ENCODE measurements around the gene ZC3H6. TPM values are rescaled to one million over a fixed set of nuclear protein-coding genes. Genes with fewer than 3 reads are reported as not detected.

The ZC3H6 gene
- total and polyA plus RNA-seq, 2 of the 13 experiments (the other 11 are each of a cell fraction or from before 2014, with no cell fraction given): 0.71 to 0.93 TPM

DNA sequence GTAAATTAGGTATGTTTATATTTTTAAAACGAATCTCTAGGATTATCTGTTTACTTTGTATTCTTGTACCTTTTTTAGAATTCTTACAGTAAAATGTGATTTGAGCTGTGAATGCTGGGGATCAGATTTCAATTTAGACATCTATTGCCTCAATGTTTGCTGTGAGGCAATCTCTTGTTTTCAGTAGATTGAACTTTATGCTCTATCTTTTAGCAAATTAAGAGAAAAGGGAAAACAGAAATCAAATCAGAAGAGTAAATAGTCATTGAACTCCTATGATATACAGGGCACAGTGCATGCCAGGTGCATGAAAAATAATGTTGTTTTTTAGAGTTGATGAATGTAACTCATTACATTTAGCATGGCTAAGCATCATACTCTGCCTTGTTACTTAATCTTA is 39.5 kb downstream of the ZC3H6 start (continued):
- TF ChIP-seq, protein P1, sequence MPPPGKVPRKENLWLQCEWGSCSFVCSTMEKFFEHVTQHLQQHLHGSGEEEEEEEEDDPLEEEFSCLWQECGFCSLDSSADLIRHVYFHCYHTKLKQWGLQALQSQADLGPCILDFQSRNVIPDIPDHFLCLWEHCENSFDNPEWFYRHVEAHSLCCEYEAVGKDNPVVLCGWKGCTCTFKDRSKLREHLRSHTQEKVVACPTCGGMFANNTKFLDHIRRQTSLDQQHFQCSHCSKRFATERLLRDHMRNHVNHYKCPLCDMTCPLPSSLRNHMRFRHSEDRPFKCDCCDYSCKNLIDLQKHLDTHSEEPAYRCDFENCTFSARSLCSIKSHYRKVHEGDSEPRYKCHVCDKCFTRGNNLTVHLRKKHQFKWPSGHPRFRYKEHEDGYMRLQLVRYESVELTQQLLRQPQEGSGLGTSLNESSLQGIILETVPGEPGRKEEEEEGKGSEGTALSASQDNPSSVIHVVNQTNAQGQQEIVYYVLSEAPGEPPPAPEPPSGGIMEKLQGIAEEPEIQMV (CRISPR knock-in tag; IDR thresholded peaks at IDR 0.05; ENCODE audit: low read depth): no peak
- TF ChIP-seq ZNF816 (CRISPR knock-in tag; IDR thresholded peaks at IDR 0.05; ENCODE audit: borderline replicate concordance) (no peak), ETV5 (CRISPR knock-in tag; IDR thresholded peaks at IDR 0.05; ENCODE audit: borderline replicate concordance) (no peak), MIER3 (CRISPR knock-in tag; IDR thresholded peaks at IDR 0.05; ENCODE audit: borderline replicate concordance) (peak; percentile 93; the same call in 1 of the 2 replicates), MAF1 (CRISPR knock-in tag; IDR thresholded peaks at IDR 0.05; ENCODE audit: borderline replicate concordance) (no peak), TCF7 (IDR thresholded peaks at IDR 0.05; ENCODE audit: low read depth) (peak; percentile 83), ZNF317 (CRISPR knock-in tag; IDR thresholded peaks at IDR 0.05) (peak; percentile 29; the same call in 1 of the 2 replicates), MAZ (IDR thresholded peaks at IDR 0.05; ENCODE audit: borderline replicate concordance, low read depth, low read length) (no peak), MAZ (CRISPR knock-in tag; IDR thresholded peaks at IDR 0.05; ENCODE audit: low read depth) (no peak), ZNF510 (CRISPR knock-in tag; IDR thresholded peaks at IDR 0.05; ENCODE audit: low read depth) (no peak; the same call in 1 of the 2 replicates), SMAD1 (CRISPR knock-in tag; IDR thresholded peaks at IDR 0.05; ENCODE audit: borderline replicate concordance, low read depth) (no peak), NCOR1 (IDR thresholded peaks at IDR 0.05; ENCODE audit: borderline replicate concordance, low read length) (peak; percentile 98), FOXO1 (CRISPR knock-in tag; IDR thresholded peaks at IDR 0.05) (peak; percentile 91), NKX3-1 (CRISPR knock-in tag; IDR thresholded peaks at IDR 0.05) (no peak), ZKSCAN8 (CRISPR knock-in tag; IDR thresholded peaks at IDR 0.05; ENCODE audit: borderline replicate concordance) (peak; percentile 43; the same call in 1 of the 2 replicates), THAP11 (CRISPR knock-in tag; IDR thresholded peaks at IDR 0.05) (peak; percentile 71), BORCS8-MEF2B (CRISPR knock-in tag; IDR thresholded peaks at IDR 0.05) (no peak), CENPX (CRISPR knock-in tag; IDR thresholded peaks at IDR 0.05) (no peak), GZF1 (CRISPR knock-in tag; IDR thresholded peaks at IDR 0.05) (no peak)
- TF ChIP-seq, protein P2, sequence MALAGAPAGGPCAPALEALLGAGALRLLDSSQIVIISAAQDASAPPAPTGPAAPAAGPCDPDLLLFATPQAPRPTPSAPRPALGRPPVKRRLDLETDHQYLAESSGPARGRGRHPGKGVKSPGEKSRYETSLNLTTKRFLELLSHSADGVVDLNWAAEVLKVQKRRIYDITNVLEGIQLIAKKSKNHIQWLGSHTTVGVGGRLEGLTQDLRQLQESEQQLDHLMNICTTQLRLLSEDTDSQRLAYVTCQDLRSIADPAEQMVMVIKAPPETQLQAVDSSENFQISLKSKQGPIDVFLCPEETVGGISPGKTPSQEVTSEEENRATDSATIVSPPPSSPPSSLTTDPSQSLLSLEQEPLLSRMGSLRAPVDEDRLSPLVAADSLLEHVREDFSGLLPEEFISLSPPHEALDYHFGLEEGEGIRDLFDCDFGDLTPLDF (CRISPR knock-in tag; IDR thresholded peaks at IDR 0.05): no peak
- TF ChIP-seq, protein P3, sequence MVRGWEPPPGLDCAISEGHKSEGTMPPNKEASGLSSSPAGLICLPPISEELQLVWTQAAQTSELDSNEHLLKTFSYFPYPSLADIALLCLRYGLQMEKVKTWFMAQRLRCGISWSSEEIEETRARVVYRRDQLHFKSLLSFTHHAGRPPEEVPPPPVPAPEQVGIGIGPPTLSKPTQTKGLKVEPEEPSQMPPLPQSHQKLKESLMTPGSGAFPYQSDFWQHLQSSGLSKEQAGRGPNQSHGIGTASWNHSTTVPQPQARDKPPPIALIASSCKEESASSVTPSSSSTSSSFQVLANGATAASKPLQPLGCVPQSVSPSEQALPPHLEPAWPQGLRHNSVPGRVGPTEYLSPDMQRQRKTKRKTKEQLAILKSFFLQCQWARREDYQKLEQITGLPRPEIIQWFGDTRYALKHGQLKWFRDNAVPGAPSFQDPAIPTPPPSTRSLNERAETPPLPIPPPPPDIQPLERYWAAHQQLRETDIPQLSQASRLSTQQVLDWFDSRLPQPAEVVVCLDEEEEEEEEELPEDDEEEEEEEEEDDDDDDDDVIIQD (CRISPR knock-in tag; IDR thresholded peaks at IDR 0.05; ENCODE audit: low read depth): peak; percentile 88; the same call in 1 of the 2 replicates
- TF ChIP-seq, protein P4, sequence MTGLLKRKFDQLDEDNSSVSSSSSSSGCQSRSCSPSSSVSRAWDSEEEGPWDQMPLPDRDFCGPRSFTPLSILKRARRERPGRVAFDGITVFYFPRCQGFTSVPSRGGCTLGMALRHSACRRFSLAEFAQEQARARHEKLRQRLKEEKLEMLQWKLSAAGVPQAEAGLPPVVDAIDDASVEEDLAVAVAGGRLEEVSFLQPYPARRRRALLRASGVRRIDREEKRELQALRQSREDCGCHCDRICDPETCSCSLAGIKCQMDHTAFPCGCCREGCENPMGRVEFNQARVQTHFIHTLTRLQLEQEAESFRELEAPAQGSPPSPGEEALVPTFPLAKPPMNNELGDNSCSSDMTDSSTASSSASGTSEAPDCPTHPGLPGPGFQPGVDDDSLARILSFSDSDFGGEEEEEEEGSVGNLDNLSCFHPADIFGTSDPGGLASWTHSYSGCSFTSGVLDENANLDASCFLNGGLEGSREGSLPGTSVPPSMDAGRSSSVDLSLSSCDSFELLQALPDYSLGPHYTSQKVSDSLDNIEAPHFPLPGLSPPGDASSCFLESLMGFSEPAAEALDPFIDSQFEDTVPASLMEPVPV (CRISPR knock-in tag; IDR thresholded peaks at IDR 0.05): 0 out of 2 replicates have a peak, but pooled peaks have one; percentile 21
- TF ChIP-seq, protein P5, sequence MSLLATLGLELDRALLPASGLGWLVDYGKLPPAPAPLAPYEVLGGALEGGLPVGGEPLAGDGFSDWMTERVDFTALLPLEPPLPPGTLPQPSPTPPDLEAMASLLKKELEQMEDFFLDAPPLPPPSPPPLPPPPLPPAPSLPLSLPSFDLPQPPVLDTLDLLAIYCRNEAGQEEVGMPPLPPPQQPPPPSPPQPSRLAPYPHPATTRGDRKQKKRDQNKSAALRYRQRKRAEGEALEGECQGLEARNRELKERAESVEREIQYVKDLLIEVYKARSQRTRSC (CRISPR knock-in tag; IDR thresholded peaks at IDR 0.05; ENCODE audit: low read depth): no peak
